ENCODE data around the gene UBL4A.

GRCh38 chrX:154435171-154435733, 51.2 kb downstream of the UBL4A start:
- TF ChIP-seq, protein P1, sequence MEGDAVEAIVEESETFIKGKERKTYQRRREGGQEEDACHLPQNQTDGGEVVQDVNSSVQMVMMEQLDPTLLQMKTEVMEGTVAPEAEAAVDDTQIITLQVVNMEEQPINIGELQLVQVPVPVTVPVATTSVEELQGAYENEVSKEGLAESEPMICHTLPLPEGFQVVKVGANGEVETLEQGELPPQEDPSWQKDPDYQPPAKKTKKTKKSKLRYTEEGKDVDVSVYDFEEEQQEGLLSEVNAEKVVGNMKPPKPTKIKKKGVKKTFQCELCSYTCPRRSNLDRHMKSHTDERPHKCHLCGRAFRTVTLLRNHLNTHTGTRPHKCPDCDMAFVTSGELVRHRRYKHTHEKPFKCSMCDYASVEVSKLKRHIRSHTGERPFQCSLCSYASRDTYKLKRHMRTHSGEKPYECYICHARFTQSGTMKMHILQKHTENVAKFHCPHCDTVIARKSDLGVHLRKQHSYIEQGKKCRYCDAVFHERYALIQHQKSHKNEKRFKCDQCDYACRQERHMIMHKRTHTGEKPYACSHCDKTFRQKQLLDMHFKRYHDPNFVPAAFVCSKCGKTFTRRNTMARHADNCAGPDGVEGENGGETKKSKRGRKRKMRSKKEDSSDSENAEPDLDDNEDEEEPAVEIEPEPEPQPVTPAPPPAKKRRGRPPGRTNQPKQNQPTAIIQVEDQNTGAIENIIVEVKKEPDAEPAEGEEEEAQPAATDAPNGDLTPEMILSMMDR (IDR thresholded peaks at IDR 0.05; ENCODE audit: low read depth, low read length), result no peak
- no peak for TF ChIP-seq POLR2A (IDR thresholded peaks at IDR 0.05; ENCODE audit: extremely low read depth, insufficient read length)

Data from NB4 (cell line).